GM21825 (cell line): Measurements from ENCODE around the gene RBFOX2.
"Not testable (repeated sequence)": the region's sequence is repeated elsewhere in the genome, so short reads cannot be mapped to it uniquely, and the experiment has no call there.

Experiments
- ATAC-seq: cut with Tn5 transposase; IDR thresholded peaks from one replicate; pipeline ENCODE4 v1.9.1; 2021; ENCODE audit warnings: mild to moderate bottlenecking, moderate library complexity; ENCODE audit not compliant: unreplicated experiment

Gene RBFOX2

GRCh38 chr22:35746946-35747703, 281.5 kb downstream of the RBFOX2 start:
- no peak for ATAC-seq

DNA sequence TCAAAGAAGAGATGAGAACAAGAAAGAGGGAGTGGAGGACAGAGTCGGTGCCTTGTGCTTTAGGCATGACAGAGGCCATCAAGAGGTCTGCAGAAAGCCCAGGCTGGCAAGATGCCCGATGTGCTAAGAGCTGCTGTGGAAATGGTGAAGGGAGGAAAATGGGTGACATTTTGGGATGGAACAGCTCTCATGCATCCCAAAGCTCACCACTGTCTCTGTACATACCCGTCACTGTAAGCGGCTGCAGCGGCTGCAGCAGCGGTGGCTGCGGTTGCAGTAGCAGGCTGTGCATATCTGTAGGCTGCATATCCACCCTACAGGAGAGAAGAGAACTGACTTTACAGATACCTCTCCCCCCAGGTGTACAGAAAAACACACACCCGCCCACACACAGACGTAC, 282.4 kb downstream of the RBFOX2 start:
- ATAC-seq = no peak

GRCh38 chr22:35743326-35743860, 285.2 kb downstream of the RBFOX2 start:
- no peak for ATAC-seq

DNA sequence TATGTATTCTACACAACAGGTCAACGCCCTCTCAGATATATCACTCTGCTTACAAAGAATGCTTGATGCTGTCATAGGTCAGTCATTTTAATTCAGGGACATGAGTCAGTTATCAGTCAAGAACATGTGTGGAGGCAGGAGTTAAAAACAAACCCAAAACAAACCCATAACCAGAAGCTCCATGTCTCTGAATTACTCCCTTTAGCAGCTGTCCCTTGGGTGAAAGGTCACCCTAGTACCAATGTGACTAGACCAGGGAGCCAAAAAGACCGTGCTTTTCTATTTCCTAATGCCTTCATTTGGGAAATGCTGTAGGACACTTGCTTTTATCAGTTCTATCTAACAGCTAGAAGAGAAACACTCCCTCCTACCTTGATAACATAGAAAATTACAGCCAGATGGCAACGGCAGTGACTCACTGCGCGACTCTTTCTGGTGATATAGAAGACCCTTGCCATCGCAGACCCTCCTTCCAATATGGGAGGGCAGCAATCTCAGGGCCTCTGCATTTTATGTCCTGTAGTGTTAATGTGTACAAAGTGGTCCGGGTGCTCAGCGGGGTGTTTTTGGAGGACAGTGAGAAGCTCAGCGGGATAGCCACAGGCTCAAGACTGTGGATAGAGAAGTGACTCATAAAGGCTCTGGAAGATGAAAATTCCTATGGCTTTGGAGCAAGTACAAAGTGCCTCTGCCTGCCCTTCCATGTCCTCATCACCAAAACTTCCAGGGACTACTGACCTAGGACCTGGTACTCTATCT, 286.1 kb downstream of the RBFOX2 start:
- no peak for ATAC-seq

GRCh38 chr22:35740616-35741015, 288.0 kb downstream of the RBFOX2 start:
- no peak for ATAC-seq

DNA sequence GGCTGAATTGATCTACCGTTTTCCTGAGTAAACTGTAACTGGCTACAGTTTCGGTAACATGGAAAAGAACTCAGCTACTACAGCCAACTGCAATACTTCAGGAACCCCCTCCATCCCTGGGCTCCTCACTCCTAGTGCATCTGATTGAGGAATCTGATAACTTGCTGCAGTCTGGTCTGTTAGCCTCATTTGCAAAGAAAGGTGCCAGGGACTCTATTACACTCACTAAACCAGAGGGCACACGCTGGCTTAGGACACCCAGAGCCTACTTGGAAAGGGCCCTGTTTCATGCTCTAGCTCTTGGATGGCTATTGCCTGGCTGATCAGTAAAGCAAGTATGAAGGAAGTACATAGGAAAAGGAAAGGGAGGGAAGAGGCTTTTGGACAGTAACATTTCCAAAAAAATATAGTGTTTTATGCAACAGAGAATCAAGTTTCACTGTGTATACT, 288.7 kb downstream of the RBFOX2 start:
- ATAC-seq = no peak

DNA sequence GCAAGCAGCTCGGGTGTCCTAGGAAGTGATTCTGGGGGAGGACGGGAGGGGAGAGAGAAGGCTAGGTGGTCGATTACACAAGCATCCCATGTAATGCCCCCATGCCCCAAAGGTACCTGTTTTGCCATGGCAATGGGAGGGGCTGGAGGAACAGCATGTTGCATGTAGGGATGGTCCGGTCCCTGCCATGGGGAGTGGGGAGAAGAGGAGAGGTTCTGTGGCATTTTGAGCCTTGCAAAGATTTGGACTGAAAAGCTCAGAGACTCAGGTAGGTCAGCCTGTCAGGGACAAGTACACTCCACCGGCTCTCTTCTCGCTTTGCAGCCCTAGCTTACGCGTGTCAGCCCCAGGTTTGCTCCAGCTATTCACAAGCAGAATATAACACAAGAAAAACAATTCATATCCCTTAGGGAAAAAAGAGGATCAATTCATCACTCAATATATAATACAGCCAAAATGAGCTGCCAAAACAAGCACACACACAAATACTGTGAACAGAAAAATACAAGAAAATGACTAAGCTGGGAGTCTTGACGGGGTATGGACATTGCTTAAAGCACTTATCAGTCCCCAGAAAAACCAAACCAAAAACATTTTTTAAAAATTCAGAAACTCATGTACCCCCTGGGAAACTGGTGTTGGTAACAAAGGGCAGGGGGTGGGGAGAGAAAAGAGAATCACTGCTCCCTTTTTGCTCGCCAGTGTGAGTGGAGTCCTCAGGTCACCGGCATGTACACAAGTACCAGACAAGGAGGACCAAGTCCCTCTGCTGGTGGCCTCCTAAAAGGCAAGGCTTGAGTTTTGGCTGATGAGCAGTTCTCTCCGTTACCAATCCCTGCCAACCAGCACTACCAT, 289.3 kb downstream of the RBFOX2 start:
- ATAC-seq = no peak

- ATAC-seq = not testable (repeated sequence)
These were observed 290.7 kb downstream of the RBFOX2 start for GRCh38 chr22:35737886-35738285.

DNA sequence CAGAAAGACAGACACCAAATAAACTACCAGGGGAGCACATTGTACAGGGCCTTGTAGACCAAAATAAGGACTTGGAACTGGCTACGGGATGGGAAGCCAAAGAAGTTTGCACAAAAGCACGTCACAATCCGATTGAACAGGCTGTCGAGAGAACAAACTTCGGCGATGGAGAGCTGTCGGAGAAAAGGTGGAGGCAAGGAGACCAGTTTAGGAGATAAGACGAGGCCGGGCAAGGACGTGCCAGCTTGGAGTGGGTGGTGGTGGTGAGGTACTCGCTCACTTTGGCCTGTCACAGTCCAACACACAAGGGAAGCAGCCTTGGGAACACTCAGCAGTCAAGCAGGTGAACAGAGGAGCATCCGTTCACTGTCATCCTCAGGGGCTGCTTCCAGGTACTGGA, 291.9 kb downstream of the RBFOX2 start:
- no peak for ATAC-seq

GRCh38 chr22:35736166-35736565, 292.5 kb downstream of the RBFOX2 start:
- no peak for ATAC-seq

DNA sequence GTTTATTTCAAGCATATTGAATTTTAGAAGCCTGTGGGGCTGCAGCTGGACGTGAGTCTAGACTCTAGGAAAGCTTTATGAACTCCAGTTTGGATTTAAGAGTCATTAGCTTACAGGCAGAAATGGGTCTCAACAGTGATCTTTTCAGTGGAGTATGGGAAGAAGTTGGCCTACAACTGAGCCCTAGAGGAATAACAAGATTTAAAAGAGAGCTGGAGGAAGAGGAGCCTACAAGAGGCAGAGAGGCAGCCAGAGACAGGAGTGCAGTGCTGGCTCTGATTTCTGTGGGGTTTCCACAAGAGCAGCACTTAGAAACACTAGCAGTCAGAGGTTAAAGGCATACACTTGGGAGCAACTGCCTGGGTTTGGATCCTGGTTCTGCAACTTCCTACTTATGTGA, 293.1 kb downstream of the RBFOX2 start:
- ATAC-seq = no peak

DNA sequence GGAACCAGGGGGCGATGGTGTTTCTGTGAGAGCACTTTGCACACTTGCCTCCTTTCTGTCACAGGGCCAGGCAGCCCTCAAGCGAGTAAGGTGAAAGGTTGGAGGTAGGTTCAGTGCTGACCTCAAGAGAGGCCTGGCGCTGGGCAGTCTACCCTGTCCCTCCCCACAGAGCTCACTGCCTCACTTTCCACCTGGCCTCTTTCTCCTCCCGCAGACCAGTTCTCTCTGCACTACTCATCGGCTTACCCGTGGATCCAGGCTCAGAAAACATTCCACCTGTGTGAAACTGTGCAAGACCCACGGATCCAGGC, 294.2 kb downstream of the RBFOX2 start:
- no peak for ATAC-seq

DNA sequence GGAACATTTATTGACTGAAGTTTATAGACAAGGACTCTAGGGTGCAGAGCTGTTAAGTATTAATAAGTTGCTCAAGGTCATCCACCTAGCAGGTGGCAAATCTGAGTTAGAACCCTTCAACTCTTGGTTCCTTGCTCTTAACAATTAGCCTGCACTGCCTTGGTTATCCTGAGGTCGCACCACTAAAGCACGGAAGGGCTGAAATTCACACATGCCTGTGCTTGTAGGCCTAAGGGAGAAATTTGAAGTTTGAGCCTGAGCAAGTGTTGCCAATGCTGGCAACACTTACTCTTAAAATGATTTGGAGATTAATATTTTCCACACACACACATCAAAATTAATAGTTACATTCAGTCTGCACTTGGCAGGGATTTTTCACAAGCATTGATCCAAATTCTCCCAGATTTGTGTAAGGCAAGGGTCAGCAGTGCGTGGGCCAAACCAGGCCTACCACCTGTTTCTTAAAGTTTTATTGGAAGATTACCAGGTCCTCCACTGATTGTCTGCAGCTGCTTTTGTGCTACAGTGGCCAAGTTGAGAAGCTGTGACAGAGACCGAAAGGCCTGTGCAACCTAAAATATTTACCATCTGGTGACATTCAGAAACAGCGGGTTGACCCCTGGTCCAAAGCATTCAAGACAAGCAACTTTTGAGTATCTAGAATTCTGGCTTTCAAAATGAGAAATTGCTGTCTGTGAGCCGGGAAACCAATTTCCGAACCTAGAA, 294.7 kb downstream of the RBFOX2 start:
- ATAC-seq = no peak

DNA sequence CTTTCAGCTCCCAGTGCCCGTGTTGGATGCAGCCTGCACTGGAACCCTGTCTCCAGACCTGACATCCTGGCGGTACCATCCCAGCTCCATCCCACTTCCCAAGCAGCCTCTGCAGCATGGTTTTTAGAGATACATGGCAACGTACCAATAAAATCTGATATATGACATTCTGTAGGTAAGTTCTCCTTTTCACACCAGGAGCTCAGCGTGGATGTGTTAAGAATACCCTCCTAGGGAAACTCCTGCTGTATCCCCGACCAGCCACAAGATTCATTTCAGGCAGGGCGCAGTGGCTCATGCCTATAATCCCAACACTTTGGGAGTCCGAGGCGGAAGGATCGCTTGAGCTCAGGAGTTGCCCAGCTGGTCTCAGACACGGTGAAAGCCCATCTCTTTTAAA, 295.6 kb downstream of the RBFOX2 start:
- no peak for ATAC-seq

- no peak for ATAC-seq
These were observed 296.5 kb downstream of the RBFOX2 start for GRCh38 chr22:35732116-35732515.

- no peak for ATAC-seq
These were observed 297.3 kb downstream of the RBFOX2 start for GRCh38 chr22:35731321-35731720.

DNA sequence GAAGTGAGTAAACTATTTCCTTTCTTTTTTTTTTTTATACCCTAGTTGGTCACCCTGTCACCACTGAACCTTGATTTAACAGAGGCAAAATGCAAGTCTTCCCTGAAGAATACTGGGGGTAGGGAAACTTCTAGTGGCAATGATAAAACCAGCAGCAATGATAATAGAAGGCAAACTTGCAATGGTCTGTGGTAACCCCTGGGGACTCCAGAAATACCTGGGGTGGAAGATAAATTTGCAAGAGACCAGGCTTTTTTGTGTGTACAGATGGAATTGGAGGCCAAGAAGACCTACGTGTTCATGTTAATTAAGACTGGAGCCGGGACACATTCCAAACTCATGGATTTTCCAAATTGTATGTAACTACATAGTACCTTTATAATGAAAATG, 299.3 kb downstream of the RBFOX2 start:
- no peak for ATAC-seq

GRCh38 chr22:35728639-35729308, 299.9 kb downstream of the RBFOX2 start:
- ATAC-seq = no peak

DNA sequence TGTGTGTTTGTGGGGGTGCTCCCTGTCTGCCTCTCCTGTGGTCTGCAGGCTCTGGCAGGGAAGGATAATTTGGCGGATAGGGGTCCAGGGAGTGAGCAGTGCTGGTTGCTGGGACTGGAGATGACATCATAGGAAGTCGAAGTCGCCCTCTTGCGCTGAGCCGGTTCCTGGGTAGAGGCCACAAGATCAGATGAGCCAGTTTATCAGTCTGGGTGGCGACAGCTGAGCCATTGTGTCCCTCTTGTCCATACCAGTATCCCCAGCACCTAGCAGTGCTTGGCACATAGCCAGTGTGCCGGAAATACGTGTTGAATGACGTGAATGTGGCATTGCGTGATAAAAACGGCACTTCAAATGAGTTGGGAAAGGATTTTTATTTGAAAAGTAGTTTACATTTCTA, 301.2 kb downstream of the RBFOX2 start:
- no peak for ATAC-seq

DNA sequence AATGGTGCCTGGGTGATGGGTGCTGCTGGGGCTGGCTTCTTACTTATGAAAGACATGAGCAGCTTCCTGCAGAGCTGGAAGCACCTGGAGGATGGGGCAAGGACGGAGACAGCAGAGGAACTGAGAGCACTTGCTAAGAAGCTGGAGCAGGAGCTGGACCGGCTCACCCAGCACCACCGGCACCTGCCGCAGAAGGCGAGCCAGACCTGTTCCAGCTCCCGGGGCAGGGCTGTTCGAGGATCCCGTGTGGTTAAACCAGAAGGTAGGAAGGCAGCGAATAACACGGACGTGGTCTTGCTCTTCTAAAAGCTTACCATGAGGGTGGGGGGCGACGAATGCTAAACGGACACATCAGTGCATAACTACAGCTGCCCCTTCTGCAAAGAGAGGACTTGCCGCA, 301.7 kb downstream of the RBFOX2 start:
- no peak for ATAC-seq
